ENCODE results near the gene SPATA9.

GRCh38 chr5:95711501-95712346, 28.9 kb upstream of the SPATA9 start:
- TF ChIP-seq CTCF (IDR thresholded peaks at IDR 0.05), result no peak
- TF ChIP-seq POLR2A (IDR thresholded peaks at IDR 0.05), result no peak
